Stimulated activated CD4-positive, alpha-beta T cell treated with anti-CD3 and anti-CD28 coated beads, Interleukin-4, amount 100 ng/mL, for 24 hours (primary cell): ENCODE data around the gene CLN3.
A peak's percentile ranks its signal among the peaks of the same experiment; 100 is the strongest.
"Not testable (repeated sequence)": the region's sequence is repeated elsewhere in the genome, so short reads cannot be mapped to it uniquely, and the experiment has no call there.

Experiments
- DNase-seq: peaks from one replicate; pipeline ENCODE4 v3.0.0-alpha.2; 2020

Gene CLN3

GRCh38 chr16:28491970-28492474, at the start of gene CLN3:
CLN3 (minus strand) TSS chr16:28492074; CDS start chr16:28491759, 315 bp downstream.
- DNase-seq: peak; percentile 91

GRCh38 chr16:28540346-28540745, 48.5 kb upstream of the CLN3 start:
- DNase-seq: no peak

DNA sequence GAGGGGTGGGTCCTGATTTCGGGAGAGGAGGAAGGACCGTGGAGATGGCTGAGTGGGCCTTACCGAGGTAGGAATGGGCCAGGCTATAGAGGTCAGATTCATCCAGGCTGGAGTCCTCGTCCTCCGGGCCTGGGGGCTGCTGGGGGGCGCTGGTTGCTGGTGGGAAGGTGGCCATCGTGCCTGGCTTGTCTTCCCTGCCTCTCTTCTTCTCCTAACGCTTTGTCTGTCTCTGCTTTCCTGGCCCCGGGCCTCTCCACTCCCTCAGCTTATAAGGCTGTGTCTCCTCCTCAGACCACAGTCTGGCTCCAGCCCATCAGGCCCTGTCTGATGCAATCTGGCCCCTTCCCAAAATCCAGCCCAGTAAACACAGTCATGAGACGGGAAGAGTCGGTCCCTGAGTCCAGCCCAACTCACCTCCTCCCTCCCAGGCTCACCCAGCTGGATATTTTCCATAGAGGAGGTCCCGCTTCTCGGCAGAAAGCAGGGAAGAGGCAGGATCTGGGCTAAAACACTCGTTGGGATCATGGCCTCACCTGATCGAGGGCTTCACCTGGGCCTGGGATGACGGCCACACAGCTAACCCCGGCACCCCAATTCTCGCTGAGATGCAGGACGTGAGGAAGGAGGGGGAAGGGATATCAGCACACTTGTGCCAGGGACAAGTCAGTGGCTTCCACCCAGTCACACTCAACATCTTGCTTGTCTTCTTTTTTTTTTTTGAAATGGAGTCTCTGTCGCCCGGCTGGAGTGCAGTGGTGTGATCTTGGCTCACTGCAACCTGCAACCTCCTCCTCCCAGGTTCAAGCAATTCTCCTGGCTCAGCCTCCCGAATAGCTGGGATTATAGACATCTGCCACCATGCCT, 47.1 kb upstream of the CLN3 start, which contains the start of gene NUPR1:
Gene NUPR1 (minus strand): TSS at position 242 of the 864 bp plus-strand sequence. CDS start 67 bp downstream, at position 175.
- no peak for DNase-seq

- DNase-seq: no peak
Observed at GRCh38 chr16:28537964-28538732, 46.3 kb upstream of the CLN3 start.

DNA sequence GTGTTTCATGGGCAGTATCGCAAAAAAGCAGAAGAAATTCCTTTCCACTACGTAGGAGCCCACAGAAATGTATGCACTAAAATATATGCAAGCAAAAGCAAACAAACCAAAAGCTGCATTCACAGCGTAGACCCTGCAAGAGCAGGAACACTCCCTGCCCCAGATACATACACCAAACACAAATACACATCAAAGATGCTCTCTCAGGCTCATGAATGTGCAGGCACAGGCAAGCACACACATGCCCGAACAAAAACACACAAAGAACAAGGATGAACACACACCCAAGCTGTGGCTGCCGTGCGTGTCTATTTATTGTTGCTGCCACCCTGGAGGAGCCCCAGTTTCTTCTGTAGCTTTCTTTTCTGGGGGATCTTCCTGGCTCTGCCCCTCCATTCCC, 45.2 kb upstream of the CLN3 start:
- DNase-seq: no peak

DNA sequence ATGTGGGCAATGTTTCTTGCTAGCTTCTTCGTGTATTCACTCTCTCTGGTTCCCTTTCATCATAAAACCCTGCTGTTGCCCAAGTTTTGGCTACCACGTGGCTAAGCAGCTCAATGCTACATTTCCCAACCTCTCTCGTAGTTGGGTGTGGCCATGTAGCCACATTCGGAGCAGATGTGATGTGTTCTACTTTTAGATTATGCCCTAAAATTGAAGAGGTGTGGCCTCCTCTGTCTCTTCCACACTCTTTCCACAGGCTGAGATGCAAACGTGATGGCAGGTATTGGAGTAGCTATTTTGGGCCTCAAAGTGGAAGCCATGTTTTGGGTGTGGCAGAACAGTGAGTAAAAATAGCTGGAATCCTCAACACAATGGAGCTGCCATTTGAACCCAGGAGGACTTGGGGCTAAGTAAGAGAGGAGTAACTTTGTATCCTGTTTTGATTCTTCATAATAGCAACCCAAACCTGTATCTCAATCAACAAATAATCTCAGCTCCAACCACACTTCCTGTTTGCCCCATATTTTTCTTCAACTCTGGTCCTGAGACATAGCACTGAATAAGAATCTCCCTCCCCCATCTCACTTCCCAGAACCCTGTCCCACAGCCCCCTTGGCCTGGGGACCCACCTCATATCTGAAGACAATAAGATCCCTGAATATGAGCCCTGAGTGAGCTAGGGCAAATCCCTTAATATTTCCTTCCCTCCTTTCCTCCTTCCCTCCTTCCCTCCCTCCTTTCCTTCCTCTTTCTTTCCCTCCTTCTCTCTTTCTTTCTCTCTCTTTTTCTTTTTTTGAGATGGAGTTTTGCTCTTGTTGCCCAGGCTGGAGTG, 42.9 kb upstream of the CLN3 start:
- DNase-seq: no peak

GRCh38 chr16:28532940-28533647, 41.2 kb upstream of the CLN3 start:
- no peak for DNase-seq

DNA sequence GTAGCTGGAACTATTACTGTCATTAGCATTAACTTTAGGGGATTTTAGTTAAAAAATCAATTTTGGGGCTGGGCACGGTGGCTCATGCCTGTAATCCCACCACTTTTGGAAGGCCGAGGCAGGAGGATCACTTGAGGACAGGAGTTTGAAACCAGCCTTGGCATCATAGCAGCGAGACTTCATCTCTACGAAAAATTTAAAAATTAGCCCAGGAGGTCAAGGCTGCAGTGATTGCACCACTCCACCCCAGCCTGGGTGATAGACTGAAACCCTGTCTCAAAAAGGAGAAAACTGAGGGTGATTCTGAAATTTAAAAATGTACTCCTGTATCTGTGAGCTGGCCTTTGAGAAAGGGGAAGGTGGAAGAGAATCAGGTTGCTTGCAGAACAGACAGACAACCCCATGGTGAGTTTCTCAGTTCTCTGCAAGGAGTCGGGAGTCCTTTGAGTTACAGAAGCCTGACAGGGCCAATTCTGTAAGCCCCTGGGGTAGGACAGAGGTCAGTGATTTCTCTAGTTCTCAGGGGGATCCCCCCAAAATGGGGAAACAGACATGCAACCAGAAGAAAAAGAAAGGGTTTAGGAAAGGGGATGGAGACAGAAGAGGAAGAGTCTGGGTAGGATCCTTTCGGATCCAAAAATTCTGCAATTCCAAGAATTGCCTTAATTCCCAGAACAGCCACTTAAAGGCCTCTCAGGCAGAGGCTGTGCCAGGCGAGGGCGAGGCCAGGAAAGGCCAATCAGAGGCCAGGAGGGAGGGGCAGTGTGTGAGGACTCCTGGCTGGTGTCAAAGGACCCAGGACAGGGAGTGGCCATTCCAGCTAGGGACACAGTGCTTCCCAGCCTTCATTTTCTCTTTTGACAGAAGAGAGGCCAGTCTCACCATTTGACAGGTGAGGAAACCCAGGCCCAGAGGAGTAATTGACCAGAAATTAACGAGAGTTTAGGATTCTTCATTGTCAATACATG, 40.2 kb upstream of the CLN3 start:
- no peak for DNase-seq

DNA sequence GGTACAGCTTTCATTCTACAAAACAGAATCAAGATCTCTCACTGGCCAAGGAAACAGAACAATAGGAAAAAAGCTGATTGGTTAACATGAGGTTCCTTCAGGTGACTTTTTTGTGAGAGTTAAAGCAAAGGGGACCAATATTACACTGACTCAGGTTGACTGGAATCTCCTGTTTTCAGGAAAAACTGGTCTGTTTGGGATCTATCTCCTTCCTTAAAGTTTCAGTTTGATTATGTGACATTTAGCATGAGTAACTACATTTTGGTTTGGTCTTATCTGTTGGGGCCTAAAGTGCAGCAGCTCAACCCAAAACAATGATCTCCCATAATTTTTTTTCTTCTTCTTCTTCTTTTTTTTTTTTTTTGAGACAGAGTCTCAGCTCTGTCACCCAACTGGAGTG, 37.2 kb upstream of the CLN3 start:
- DNase-seq: no peak

GRCh38 chr16:28528463-28528867, 36.6 kb upstream of the CLN3 start:
- no peak for DNase-seq

DNA sequence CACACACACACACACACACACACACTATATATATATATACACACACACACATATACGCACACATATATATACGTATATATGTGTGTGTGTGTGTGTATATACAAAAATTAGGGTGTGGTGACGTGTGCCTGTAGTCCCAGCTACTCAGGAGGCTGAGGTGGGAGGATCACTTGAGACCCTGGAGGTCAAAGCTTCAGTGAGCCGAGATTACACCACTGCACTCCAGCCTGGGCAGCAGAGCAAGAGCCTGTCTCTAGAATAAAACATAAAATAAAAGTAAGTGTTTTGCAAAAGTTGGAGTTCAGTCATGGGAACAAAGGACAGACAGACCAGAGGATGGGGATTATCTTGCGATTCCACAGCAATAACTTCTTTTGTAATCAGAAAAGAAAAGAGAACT, 36.1 kb upstream of the CLN3 start:
- DNase-seq: no peak

DNA sequence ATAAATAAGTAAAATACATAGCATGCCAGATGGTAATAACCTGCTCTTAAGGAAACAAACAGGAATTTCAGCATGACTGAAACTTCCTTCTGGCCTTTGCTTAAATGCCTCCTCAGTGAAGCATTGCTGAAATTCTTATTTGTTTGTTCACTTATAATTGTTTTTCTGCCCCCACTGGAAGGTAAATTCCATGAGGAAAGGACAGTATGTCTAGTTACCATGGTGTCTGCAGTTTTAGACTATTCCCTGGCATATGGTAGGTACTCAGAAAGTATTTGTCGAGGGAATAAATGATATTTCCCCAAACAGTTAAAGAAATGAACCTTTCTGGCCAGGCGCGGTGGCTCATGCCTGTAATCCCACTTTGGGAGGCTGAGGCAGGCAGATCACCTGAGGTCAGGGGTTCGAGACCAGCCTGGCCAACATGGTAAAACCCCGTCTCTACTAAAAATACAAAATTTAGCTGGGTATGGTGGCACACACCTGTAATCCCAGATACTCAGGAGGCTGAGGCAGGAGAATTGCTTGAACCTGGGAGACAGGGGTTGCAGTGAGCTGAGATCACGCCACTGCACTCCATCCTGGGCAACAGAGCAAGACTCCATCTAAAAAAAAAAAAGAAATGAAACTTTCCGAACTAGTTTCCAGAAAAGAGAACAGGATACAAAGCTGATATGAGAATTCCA, 35.4 kb upstream of the CLN3 start:
- DNase-seq: not testable (repeated sequence)

DNA sequence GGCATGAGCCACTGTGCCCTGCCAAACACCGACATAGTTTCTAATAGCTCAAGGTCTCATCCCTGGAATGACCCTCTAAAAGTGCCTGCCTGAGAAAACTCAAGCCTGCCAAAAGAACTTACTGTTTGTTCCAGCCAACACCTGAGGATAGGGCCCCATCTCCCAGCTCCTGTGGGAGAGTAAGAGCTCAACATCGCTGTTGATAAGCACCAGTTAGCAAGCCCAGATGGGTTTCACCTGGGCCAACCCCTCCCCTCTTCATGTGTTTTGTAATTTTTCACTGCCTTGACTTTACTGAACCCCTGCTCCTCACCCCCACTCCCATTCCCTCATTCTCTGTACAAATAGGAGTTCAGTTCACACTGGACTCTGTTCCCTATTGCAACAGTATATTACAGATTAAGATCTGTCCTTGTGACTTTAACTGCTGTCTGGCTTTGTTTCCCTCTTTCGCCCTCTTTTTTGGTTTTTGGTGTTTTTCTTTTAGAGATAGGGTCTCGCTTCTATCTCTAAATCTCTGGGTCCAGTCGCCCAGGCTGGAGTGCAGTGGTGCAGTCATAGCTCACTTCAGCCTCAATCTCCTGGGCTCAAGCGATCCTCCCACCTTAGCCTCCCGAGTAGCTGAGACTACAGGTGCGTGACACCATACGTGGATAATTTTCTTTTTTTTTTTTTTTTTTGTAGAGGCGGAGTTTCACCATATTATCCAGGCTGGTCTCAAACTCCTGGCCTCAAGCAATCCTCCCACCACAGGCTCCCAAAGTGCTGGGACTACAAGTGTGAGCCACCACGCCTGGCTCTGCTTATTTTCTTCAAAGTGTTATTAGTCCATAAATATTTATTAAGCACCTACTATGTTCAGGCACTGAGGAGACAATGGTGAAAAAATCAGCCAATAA, 34.6 kb upstream of the CLN3 start:
- no peak for DNase-seq

DNA sequence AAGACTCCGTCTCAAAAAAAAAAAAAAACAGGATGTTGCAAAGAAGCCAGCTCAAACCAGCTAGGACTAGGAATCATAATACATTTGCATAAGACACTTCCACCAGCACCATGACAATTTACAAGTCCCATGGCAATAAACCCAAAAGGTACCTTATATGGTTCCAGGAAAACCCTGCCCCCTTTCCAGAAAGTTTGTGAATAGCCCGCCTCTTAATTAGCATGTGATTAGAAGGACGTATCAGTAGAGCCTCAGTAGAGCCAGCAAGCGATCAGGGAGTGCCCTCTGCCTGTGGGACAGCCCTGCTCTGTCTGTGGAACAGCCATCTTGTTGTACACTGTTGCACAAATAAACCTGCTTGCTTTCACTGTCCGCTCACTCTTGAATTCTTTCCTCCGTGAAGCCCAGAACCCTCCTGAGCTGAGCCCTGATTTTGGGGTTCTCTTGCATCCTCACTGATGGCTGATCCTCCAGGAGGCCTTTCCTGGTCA, 32.9 kb upstream of the CLN3 start:
- no peak for DNase-seq

DNA sequence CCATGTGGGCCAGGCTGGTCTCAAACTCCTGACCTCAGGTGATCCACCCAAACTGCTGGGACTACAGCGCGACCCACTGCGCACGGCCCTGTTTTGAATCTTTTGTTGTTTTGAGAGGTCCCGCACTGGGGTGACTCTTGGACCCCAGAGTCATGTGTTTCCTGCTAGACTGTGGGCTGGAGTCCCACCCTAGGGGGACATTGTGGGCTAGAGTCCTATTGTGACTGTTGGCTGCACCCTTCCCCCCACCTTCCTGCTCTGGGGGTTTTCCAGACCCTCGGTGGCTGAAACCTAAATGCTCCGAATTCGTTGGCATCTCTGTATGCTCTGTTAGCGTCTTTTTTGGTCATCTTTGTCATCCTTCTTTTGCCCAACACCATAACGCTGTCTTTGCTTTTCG, 30.9 kb upstream of the CLN3 start:
- no peak for DNase-seq

DNA sequence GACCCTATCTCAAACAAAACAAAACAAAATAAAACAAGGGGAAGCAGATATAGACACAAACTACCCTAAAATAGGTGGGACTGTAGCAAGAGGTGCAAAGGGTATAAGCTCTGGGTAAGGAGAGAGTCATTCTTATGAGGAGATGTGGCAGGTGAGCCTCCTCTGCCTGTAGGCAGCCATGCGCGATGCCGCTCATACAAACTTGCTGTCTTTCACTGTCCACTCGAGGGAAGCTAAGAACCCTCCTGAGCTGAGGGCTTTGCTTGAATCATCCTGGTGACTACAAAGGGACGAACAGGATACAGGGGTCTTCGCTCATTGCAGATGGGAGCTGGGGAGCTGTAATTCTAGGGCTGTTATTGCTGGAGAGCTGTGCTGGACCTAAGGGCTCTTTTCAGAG, 29.6 kb upstream of the CLN3 start:
- no peak for DNase-seq

- DNase-seq: no peak
Observed at GRCh38 chr16:28520672-28521071, 28.8 kb upstream of the CLN3 start.

DNA sequence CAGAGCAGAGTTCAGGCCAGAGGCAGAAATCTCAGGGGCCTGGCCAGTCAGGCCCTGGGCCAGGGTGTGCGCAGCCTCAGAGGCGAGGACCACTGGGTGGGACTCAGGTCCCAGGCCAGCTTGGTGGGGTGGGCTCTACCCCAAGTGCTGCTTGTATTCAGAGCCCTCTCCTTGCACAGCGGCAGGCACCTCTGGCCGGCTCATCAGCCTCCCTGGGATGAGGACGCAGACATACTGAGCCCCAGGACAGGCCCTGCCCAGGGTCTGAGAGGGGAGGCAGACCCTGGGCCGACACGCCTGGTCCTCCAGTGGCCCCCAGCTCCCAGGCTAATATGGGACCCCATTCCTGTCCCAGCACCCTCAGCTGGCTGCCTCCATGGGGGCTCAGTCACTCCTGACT, 22.4 kb upstream of the CLN3 start:
- DNase-seq: no peak
